HepG2 (cell line): ENCODE measurements around the gene AGAP1. TPM values are rescaled to one million over a fixed set of nuclear protein-coding genes. Genes with fewer than 3 reads are reported as not detected.

Experiments
- FOXJ3 ChIP-seq: sonication (generic); formaldehyde crosslinking; IDR thresholded peaks from 2 replicates; pipeline ENCODE4 v1.4.0; 2020; ENCODE audit warnings: missing genetic modification reagents, mild to moderate bottlenecking, borderline replicate concordance
- GABPA ChIP-seq, 2 experiments: IDR thresholded peaks; 2 replicates each; pipeline ENCODE4 v1.6.1; 2011 to 2016; ENCODE audit warnings: low read depth in 2 of 2, low read length in 1 of 2, missing biosample characterization in 1 of 2, missing genetic modification characterization in 1 of 2
- HNF4A ChIP-seq: sonication (generic); formaldehyde crosslinking; IDR thresholded peaks from 2 replicates; pipeline ENCODE4 v1.4.0; 2020; ENCODE audit warnings: missing genetic modification reagents
- JARID2 ChIP-seq: sonication (generic); formaldehyde crosslinking; IDR thresholded peaks from 2 replicates; pipeline ENCODE4 v1.8.1; 2023; ENCODE audit warnings: missing genetic modification reagents, inconsistent platforms; ENCODE audit not compliant: insufficient replicate concordance
- NFKB2 ChIP-seq: sonication (generic); formaldehyde crosslinking; IDR thresholded peaks from 2 replicates; pipeline ENCODE4 v1.4.0; 2020; ENCODE audit warnings: missing genetic modification reagents, borderline replicate concordance
- NR3C1 ChIP-seq: sonication (generic); formaldehyde crosslinking; IDR thresholded peaks from 2 replicates; pipeline ENCODE4 v1.4.0; 2020; ENCODE audit warnings: missing genetic modification reagents
- YEATS4 ChIP-seq: sonication (generic); formaldehyde crosslinking; IDR thresholded peaks from 2 replicates; pipeline ENCODE4 v1.4.0; 2020; ENCODE audit warnings: missing genetic modification reagents, borderline replicate concordance
- ZFP1 ChIP-seq: IDR thresholded peaks from 2 replicates; pipeline ENCODE4 v1.6.1; 2016
- ZNF619 ChIP-seq: sonication (generic); formaldehyde crosslinking; IDR thresholded peaks from 2 replicates; pipeline ENCODE4 v1.4.0; 2020; ENCODE audit warnings: mild to moderate bottlenecking, missing genetic modification reagents
- ZSCAN29 ChIP-seq: sonication (generic); formaldehyde crosslinking; conservative IDR thresholded peaks from 2 replicates; pipeline ENCODE4 v1.4.0; 2020; ENCODE audit warnings: mild to moderate bottlenecking, missing genetic modification reagents
- polyA plus RNA-seq, 8 experiments: library from polyadenylated mRNA; depleted of rRNA in 3 of 8; stranded (reverse) in 7 of 8; unstranded in 1 of 8; fragments of >200 nt; fragmentation: Illumina TruSeq in 4 of 8; extraction: Trizol in 4 of 8; gene quantifications; 2 replicates each; pipeline versions ENCODE4 v1.2.1 to v1.2.3, GENCODE V29; 2011 to 2016; ENCODE audit warnings: low read depth in 4 of 8, missing spikeins in 1 of 8, mixed read lengths in 1 of 8; ENCODE audit not compliant: insufficient read depth in 1 of 8
- total RNA-seq, 5 experiments: library from RNA; depleted of rRNA; stranded (reverse); fragments of >200 nt; fragmentation: Illumina TruSeq; extraction: Trizol; gene quantifications; 2 replicates each; pipeline ENCODE4 v1.2.3, GENCODE V29; 2016; ENCODE audit warnings: low read depth in 1 of 5
- TF ChIP-seq, protein P1 (sequence below): sonication (generic); formaldehyde crosslinking; IDR thresholded peaks from 2 replicates; pipeline ENCODE4 v1.4.0; 2020; ENCODE audit warnings: mild to moderate bottlenecking, missing genetic modification reagents
- TF ChIP-seq, protein P2 (sequence below): sonication (generic); formaldehyde crosslinking; IDR thresholded peaks from 2 replicates; pipeline ENCODE4 v1.4.0; 2020; ENCODE audit warnings: mild to moderate bottlenecking, missing genetic modification reagents
- TF ChIP-seq, protein P3 (sequence below): sonication (generic); formaldehyde crosslinking; IDR thresholded peaks from 2 replicates; pipeline ENCODE4 v1.4.0; 2020; ENCODE audit warnings: mild to moderate bottlenecking, missing genetic modification reagents
- TF ChIP-seq, protein P4 (sequence below): sonication (generic); formaldehyde crosslinking; IDR thresholded peaks from 2 replicates; pipeline ENCODE4 v1.5.0; 2020; ENCODE audit warnings: mild to moderate bottlenecking, missing genetic modification reagents
- TF ChIP-seq, protein P5 (sequence below): sonication (generic); formaldehyde crosslinking; IDR thresholded peaks from 2 replicates; pipeline ENCODE4 v1.4.0; 2020; ENCODE audit warnings: missing genetic modification reagents

Gene AGAP1
- total and polyA plus RNA-seq, 2 of the 13 experiments (the other 11 are each of a cell fraction or from before 2014, with no cell fraction given), result 21.2 to 32.7 TPM

DNA sequence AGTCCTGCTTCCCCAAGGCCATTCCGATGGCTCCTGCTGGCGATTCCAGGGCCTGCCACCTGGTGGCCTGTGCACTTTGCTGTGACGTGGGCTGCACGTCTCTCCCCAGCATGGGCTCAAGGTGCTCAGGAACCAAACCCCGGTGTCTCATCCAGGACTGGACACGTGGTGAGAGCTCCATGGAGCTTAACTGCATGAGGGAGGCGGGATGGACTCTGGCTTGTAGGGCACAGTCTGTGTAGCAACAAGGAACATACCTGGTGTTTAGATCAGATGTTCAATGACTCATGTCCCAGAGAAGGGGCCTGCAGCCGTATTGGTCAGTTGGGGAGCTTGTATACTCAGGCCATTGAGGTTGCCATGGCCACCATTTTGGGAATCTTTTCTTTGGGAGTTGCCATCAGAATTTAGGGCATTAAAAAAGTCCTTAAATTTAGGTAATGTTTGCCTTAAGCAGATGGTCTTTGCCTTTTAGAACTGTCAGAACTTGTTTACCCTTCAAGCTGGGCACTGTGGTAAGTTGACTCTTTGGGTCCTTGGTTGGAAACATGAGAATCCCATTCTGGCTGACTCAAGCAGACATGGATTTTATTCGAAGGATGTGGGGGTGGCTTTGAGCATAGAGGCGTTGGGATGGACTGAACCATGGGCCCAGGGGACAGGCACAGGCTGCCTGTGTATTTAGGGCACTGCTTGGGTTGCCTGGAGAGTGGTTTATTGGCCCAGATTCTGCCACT lies 21.0 kb downstream of the AGAP1 start (continued):
- TF ChIP-seq HNF4A (peak; percentile 99), ZSCAN29 (CRISPR knock-in tag) (peak; percentile 94), GABPA (IDR thresholded peaks at IDR 0.05; ENCODE audit: low read depth, low read length) (no peak), GABPA (CRISPR knock-in tag; IDR thresholded peaks at IDR 0.05; ENCODE audit: low read depth) (peak; percentile 66), ZFP1 (peak; percentile 46; the same call in 1 of the 2 replicates), NR3C1 (CRISPR knock-in tag) (no peak), JARID2 (CRISPR knock-in tag) (peak; percentile 78), FOXJ3 (CRISPR knock-in tag) (peak; percentile 87), NFKB2 (CRISPR knock-in tag) (peak; percentile 90), ZNF619 (peak; percentile 28), YEATS4 (CRISPR knock-in tag) (peak; percentile 94)
- TF ChIP-seq, protein P1, sequence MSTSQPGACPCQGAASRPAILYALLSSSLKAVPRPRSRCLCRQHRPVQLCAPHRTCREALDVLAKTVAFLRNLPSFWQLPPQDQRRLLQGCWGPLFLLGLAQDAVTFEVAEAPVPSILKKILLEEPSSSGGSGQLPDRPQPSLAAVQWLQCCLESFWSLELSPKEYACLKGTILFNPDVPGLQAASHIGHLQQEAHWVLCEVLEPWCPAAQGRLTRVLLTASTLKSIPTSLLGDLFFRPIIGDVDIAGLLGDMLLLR, result peak; percentile 94
- TF ChIP-seq, protein P2, sequence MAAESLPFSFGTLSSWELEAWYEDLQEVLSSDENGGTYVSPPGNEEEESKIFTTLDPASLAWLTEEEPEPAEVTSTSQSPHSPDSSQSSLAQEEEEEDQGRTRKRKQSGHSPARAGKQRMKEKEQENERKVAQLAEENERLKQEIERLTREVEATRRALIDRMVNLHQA (CRISPR knock-in tag), result no peak
- TF ChIP-seq, protein P3, sequence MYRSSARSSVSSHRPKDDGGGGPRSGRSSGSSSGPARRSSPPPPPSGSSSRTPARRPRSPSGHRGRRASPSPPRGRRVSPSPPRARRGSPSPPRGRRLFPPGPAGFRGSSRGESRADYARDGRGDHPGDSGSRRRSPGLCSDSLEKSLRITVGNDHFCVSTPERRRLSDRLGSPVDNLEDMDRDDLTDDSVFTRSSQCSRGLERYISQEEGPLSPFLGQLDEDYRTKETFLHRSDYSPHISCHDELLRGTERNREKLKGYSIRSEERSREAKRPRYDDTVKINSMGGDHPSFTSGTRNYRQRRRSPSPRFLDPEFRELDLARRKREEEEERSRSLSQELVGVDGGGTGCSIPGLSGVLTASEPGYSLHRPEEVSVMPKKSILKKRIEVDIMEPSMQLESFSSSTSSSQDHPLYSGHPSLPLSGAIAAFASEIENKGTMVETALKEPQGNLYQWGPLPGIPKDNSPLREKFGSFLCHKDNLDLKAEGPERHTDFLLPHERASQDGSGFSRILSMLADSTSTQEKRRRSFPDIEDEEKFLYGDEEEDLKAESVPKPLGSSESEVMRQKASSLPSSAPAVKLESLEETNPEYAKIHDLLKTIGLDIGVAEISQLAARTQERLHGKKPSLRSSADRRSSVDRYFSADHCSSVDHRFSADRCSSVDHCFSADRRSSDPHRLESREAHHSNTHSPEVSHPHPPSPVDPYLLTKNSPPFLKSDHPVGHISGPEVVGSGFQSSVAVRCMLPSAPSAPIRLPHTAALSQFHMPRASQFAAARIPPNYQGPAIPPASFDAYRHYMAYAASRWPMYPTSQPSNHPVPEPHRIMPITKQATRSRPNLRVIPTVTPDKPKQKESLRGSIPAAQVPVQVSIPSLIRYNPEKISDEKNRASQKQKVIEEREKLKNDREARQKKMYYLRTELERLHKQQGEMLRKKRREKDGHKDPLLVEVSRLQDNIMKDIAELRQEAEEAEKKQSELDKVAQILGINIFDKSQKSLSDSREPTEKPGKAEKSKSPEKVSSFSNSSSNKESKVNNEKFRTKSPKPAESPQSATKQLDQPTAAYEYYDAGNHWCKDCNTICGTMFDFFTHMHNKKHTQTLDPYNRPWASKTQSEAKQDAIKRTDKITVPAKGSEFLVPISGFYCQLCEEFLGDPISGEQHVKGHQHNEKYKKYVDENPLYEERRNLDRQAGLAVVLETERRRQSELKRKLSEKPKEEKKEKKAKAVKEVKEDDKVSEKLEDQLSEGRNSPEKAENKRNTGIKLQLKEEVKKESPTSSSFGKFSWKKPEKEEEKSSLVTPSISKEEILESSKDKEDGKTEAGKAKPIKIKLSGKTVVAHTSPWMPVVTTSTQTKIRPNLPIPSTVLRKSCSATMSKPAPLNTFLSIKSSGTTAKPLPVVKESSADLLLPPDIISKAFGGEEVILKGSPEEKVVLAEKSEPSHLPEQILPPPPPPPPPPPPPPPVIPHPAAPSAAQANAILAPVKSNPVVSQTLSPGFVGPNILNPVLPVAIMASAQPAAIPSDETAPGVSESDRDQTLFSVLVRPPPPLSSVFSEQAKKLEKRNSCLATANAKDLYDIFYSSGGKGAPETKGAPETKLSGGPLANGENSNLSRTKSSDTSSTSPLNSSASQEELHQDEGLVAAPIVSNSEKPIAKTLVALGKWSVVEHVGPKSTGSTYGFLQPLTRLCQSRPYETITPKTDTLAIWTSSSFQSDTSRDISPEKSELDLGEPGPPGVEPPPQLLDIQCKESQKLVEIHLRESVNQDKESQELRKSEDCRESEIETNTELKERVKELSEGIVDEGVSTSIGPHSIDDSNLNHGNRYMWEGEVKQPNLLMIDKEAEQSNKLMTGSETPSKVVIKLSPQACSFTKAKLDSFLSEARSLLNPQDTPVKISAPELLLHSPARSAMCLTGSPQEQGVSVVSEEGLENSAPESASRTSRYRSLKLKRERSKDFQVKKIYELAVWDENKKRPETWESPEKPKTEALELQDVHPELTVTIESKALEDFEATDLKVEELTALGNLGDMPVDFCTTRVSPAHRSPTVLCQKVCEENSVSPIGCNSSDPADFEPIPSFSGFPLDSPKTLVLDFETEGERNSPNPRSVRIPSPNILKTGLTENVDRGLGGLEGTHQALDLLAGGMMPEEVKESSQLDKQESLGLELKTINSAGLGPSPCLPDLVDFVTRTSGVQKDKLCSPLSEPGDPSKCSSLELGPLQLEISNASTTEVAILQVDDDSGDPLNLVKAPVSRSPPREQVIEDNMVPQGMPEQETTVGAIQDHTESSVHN (CRISPR knock-in tag), result no peak
- TF ChIP-seq, protein P4, sequence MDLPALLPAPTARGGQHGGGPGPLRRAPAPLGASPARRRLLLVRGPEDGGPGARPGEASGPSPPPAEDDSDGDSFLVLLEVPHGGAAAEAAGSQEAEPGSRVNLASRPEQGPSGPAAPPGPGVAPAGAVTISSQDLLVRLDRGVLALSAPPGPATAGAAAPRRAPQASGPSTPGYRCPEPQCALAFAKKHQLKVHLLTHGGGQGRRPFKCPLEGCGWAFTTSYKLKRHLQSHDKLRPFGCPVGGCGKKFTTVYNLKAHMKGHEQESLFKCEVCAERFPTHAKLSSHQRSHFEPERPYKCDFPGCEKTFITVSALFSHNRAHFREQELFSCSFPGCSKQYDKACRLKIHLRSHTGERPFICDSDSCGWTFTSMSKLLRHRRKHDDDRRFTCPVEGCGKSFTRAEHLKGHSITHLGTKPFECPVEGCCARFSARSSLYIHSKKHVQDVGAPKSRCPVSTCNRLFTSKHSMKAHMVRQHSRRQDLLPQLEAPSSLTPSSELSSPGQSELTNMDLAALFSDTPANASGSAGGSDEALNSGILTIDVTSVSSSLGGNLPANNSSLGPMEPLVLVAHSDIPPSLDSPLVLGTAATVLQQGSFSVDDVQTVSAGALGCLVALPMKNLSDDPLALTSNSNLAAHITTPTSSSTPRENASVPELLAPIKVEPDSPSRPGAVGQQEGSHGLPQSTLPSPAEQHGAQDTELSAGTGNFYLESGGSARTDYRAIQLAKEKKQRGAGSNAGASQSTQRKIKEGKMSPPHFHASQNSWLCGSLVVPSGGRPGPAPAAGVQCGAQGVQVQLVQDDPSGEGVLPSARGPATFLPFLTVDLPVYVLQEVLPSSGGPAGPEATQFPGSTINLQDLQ, result peak; percentile 52; the same call in 1 of the 2 replicates
- TF ChIP-seq, protein P5, sequence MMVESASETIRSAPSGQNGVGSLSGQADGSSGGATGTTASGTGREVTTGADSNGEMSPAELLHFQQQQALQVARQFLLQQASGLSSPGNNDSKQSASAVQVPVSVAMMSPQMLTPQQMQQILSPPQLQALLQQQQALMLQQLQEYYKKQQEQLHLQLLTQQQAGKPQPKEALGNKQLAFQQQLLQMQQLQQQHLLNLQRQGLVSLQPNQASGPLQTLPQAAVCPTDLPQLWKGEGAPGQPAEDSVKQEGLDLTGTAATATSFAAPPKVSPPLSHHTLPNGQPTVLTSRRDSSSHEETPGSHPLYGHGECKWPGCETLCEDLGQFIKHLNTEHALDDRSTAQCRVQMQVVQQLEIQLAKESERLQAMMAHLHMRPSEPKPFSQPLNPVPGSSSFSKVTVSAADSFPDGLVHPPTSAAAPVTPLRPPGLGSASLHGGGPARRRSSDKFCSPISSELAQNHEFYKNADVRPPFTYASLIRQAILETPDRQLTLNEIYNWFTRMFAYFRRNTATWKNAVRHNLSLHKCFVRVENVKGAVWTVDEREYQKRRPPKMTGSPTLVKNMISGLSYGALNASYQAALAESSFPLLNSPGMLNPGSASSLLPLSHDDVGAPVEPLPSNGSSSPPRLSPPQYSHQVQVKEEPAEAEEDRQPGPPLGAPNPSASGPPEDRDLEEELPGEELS (CRISPR knock-in tag), result peak; percentile 72; the same call in 1 of the 2 replicates
